AG09309 (cell line): Measurements from ENCODE around the gene TTYH2.

Experiments
- DNase-seq: peaks from one replicate; pipeline ENCODE4 v3.0.0-alpha.2; 2010; ENCODE audit warnings: low read depth
- H3K4me3 ChIP-seq: 2 replicates; pipeline ENCODE4 v1.5.1; 2011; ENCODE audit warnings: mild to moderate bottlenecking, low read depth, low read length, moderate library complexity; ENCODE audit not compliant: control insufficient read depth
- CTCF ChIP-seq: IDR thresholded peaks from 2 replicates; pipeline ENCODE4 v1.5.1; 2011; ENCODE audit warnings: mild to moderate bottlenecking, low read depth, low read length, inconsistent platforms; ENCODE audit not compliant: insufficient read depth, control insufficient read depth; ENCODE audit errors: missing control alignments

The TTYH2 gene

GRCh38 chr17:74212913-74213791 is at the start of gene TTYH2:
TTYH2 (plus strand) TSS chr17:74213571; CDS start chr17:74213588, 17 bp downstream.
- no peak for DNase-seq
- TF ChIP-seq CTCF, result peak; percentile 30
- H3K4me3 ChIP-seq, result peak within 1 kb of the TSS; percentile 63

- no peak overlapping the region for H3K4me3 ChIP-seq
- no peak for TF ChIP-seq CTCF
- no peak for DNase-seq
These were observed 49.5 kb upstream of the TTYH2 start for GRCh38 chr17:74163836-74164235.

- TF ChIP-seq CTCF, result no peak
- H3K4me3 ChIP-seq, result no peak overlapping the region
- DNase-seq, result no peak
These were observed 48.8 kb upstream of the TTYH2 start for GRCh38 chr17:74164446-74165045.

GRCh38 chr17:74165797-74166365 is 47.5 kb upstream of the TTYH2 start:
- H3K4me3 ChIP-seq, result no peak overlapping the region
- no peak for TF ChIP-seq CTCF
- DNase-seq, result no peak

- DNase-seq, result no peak
- no peak overlapping the region for H3K4me3 ChIP-seq
- TF ChIP-seq CTCF, result no peak
These were observed 42.4 kb upstream of the TTYH2 start for GRCh38 chr17:74170924-74171323.

GRCh38 chr17:74172700-74173099 is 40.7 kb upstream of the TTYH2 start:
- DNase-seq, result no peak
- no peak for TF ChIP-seq CTCF
- H3K4me3 ChIP-seq, result no peak overlapping the region
